Activated T-helper 2 cell treated with anti-CD3 and anti-CD28 coated beads, Interferon-gamma antibody, Interleukin-2, Interleukin-4, amounts not matched to agents 10 μg/mL and 5 μg/mL and 100 μg/mL, durations not matched to agents 14 hours and 24 hours and 36 hours (primary cell): ENCODE measurements around the gene XIST. TPM values are rescaled to one million over a fixed set of nuclear protein-coding genes. Genes with fewer than 3 reads are reported as not detected.
"Not testable (repeated sequence)": the region's sequence is repeated elsewhere in the genome, so short reads cannot be mapped to it uniquely, and the experiment has no call there.

Experiments used
- DNase-seq: peaks from one replicate; pipeline ENCODE4 v3.0.0; 2021; ENCODE audit warnings: low spot score
- H3K27ac Mint-ChIP-seq: one replicate; pipeline ENCODE4 v1.8.0; 2021; ENCODE audit warnings: mixed read lengths
- H3K27me3 Mint-ChIP-seq: one replicate; pipeline ENCODE4 v1.8.0; 2021; ENCODE audit warnings: low read depth, mixed read lengths
- H3K36me3 Mint-ChIP-seq: one replicate; pipeline ENCODE4 v1.8.0; 2021; ENCODE audit warnings: low read depth, mixed read lengths
- H3K4me1 Mint-ChIP-seq: one replicate; pipeline ENCODE4 v1.8.0; 2021; ENCODE audit warnings: low read depth, mixed read lengths
- H3K4me3 Mint-ChIP-seq: one replicate; pipeline ENCODE4 v1.8.0; 2021; ENCODE audit warnings: low read depth, mild to moderate bottlenecking, moderate library complexity, mixed read lengths
- H3K9me3 Mint-ChIP-seq: one replicate; pipeline ENCODE4 v1.8.0; 2021; ENCODE audit warnings: mixed read lengths
- intact Hi-C: fragments of 100-400 bp; cut with micrococcal nuclease; formaldehyde crosslinking; loops from one replicate; pipeline ENCODE4 v1.15.1; 2023
- total RNA-seq: library from RNA; stranded (reverse); gene quantifications from 2 replicates; pipeline ENCODE4 v1.2.3, GENCODE V29; 2022

Gene XIST
- total RNA-seq, 1 donor from 2014 or later, result not detected

DNA sequence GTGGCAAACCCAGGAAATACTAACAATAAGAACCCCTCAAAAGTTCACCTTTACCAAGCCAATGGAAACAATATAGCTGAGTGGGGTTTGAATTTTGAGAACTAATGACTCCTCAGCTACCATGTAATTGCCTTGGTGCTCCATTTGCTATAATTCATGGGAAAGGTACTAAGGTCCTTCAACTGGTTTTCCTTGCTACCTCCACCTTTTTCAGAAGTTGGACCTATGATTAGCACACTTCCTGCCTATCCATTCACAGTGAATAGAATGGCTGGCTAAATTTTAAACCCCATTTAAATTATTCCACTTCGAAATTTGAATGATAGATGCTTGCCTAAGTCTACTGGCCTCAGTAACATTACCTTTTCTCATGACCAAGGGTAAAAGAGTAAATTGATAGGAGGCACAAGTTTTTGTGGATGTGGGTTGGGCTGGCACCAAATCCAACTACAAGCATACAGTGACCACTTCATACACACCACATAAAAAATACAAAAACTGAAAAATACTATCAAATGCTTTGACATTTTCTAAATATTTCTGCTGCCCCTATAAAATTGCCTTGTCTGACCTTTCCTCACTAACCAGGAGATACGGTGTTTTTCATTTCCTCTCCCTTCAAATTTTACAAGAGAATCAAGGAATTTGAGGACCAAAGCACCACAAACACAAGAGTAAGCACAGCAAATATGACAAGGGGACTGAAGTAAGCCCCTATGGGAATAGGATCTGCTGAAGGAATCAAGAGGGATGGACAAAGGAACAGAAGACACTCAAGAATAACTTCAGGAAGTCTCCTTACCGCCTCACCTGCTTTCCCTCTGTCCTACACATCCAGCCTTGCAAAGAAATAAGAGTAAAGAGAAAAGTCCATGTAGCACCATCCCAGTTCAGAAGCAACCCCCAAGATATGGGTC lies 34.1 kb downstream of the XIST start:
- Mint-ChIP-seq H3K4me1 (no peaks in the 10 kb centered on the region), H3K27ac (no peak overlapping the region), H3K4me3 (no peak overlapping the region), H3K27me3 (no peaks in the 10 kb centered on the region), H3K9me3 (no peaks in the 10 kb centered on the region), H3K36me3 (no peaks in the 10 kb centered on the region)
- no peak for DNase-seq
- intact Hi-C loops, result no loop called here

DNA sequence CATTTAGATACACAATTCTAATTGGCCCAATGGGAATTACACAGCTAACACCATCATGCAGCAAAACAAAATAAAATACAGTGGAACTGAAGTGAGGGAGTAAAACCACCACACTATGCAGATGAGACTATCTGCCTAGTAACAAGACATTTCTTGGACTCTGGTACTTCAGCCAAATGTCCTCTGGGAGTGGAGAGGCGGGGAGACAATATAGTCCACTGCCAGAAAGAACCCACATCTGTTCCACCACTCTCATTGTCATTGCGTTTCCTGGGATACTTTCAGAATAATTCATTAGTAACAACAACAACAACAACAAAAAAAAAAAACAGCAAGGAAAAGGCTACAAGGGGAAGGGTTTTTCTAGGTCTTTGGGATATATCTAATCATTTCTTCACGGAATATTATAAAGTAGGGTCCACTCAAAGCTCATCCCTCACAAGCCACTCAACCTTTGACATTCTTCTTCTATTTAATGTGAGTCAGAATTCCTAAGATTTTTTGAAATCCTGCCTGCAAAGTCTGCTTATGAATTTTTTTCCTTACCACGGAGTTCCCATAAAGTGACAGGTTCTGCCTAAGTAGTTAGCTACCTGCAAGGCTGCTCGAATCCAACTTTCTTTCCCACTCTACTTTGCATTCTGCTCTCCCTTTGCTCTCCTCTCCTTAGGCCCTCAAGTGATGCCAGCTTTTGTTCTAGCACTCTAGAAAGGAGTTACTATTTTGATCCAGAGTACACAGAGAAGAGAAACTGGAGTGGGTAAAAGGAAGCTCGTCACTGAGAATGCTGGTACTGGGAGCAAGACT lies 34.9 kb downstream of the XIST start:
- DNase-seq, result no peak
- Mint-ChIP-seq H3K27me3 (no peaks in the 10 kb centered on the region), H3K9me3 (no peaks in the 10 kb centered on the region), H3K36me3 (no peaks in the 10 kb centered on the region), H3K4me1 (no peaks in the 10 kb centered on the region), H3K27ac (no peak overlapping the region), H3K4me3 (no peak overlapping the region)
- intact Hi-C loops, result no loop called here

DNA sequence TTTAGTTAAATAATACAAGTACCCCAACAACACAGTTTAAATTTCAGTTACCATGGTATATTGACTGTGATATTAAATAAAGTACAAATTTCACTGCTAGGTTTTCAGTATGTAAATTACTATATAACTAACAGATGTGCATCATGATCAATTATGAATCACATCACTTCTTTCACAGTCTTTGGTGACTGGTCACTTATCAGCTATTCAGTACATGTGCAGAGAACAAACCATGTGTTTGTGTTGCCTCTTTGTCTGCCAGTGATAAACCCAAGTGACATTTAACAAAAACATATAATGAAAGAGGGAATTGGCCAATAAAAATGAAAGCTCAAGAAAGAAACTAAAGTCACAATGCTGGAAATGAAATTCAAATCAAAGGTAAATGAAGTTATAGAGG lies 40.3 kb downstream of the XIST start:
- H3K4me3 Mint-ChIP-seq, result no peak overlapping the region
- H3K27ac Mint-ChIP-seq, result no peak overlapping the region
- no peaks in the 10 kb centered on the region for H3K36me3 Mint-ChIP-seq
- H3K9me3 Mint-ChIP-seq, result no peaks in the 10 kb centered on the region
- no peak for DNase-seq
- intact Hi-C loops, result no loop called here
- no peaks in the 10 kb centered on the region for H3K27me3 Mint-ChIP-seq
- H3K4me1 Mint-ChIP-seq, result no peaks in the 10 kb centered on the region

DNA sequence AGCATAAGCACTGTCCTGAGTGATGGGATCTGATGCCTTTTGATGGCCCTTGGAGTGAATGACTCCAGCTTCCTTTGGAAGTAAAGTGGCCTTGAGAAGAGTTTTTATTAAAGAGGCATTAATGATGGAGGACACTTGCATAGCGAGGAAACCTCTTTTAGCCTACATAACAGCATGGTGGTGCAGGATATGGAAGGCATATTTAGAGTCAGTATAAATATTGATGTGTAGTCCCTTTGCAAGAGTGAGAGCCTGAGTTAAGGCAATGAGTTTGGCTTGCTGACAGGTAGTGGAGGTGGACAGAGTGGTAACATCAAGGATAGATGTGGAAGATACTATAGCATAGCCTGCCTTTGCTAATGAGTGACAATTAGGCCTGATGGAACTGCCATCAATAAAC lies 48.4 kb downstream of the XIST start:
- H3K9me3 Mint-ChIP-seq, H3K4me1 Mint-ChIP-seq, H3K27ac Mint-ChIP-seq, H3K27me3 Mint-ChIP-seq, DNase-seq, intact Hi-C loops, H3K4me3 Mint-ChIP-seq, H3K36me3 Mint-ChIP-seq: not testable (repeated sequence)

- DNase-seq, result no peak
- Mint-ChIP-seq H3K27ac (no peak overlapping the region), H3K36me3 (no peaks in the 10 kb centered on the region), H3K27me3 (no peaks in the 10 kb centered on the region), H3K9me3 (no peaks in the 10 kb centered on the region), H3K4me1 (no peaks in the 10 kb centered on the region), H3K4me3 (no peak overlapping the region)
- intact Hi-C loops, result no loop called here
These were observed 52.6 kb downstream of the XIST start for GRCh38 chrX:73799888-73800287.

GRCh38 chrX:73792511-73792910 lies 60.0 kb downstream of the XIST start:
- H3K27ac Mint-ChIP-seq, intact Hi-C loops, H3K36me3 Mint-ChIP-seq, H3K9me3 Mint-ChIP-seq, H3K27me3 Mint-ChIP-seq, H3K4me1 Mint-ChIP-seq, H3K4me3 Mint-ChIP-seq, DNase-seq: not testable (repeated sequence)

- no peak overlapping the region for H3K27ac Mint-ChIP-seq
- DNase-seq, result no peak
- no peaks in the 10 kb centered on the region for H3K27me3 Mint-ChIP-seq
- H3K9me3 Mint-ChIP-seq, result peaks cover 5% of the 10 kb centered on the region
- H3K4me1 Mint-ChIP-seq, result no peaks in the 10 kb centered on the region
- H3K4me3 Mint-ChIP-seq, result no peak overlapping the region
- no peaks in the 10 kb centered on the region for H3K36me3 Mint-ChIP-seq
- intact Hi-C loops, result no loop called here
These were observed 67.0 kb downstream of the XIST start for GRCh38 chrX:73785493-73785892.
